HepG2 (cell line): ENCODE data around the gene TGM6. TPM values are rescaled to one million over a fixed set of nuclear protein-coding genes. Genes with fewer than 3 reads are reported as not detected.

Experiments used
- ATF7 ChIP-seq, 2 experiments: fragments of 450-650 bp in 1 of 2; sonication (generic) in 1 of 2; formaldehyde crosslinking in 1 of 2; IDR thresholded peaks; 2 replicates each; pipeline versions ENCODE4 v1.4.0 to v1.6.1; 2016 to 2020; ENCODE audit warnings: antibody characterized with exemption in 1 of 2, mild to moderate bottlenecking in 1 of 2, missing genetic modification reagents in 1 of 2
- CENPX ChIP-seq: sonication (generic); formaldehyde crosslinking; IDR thresholded peaks from 2 replicates; pipeline ENCODE4 v1.9.0; 2021; ENCODE audit warnings: mild to moderate bottlenecking, missing genetic modification reagents, moderate library complexity
- FOXC1 ChIP-seq: sonication (generic); formaldehyde crosslinking; IDR thresholded peaks from 2 replicates; pipeline ENCODE4 v1.8.0; 2022; ENCODE audit warnings: mild to moderate bottlenecking, missing genetic modification reagents, borderline replicate concordance
- GMEB1 ChIP-seq: sonication (generic); formaldehyde crosslinking; IDR thresholded peaks from 2 replicates; pipeline ENCODE4 v1.5.1; 2020; ENCODE audit warnings: missing genetic modification reagents, mild to moderate bottlenecking, borderline replicate concordance
- HNF4A ChIP-seq: sonication (generic); formaldehyde crosslinking; IDR thresholded peaks from 2 replicates; pipeline ENCODE4 v1.4.0; 2020; ENCODE audit warnings: missing genetic modification reagents
- MEF2D ChIP-seq: sonication (generic); formaldehyde crosslinking; IDR thresholded peaks from 2 replicates; pipeline ENCODE4 v1.5.1; 2020; ENCODE audit warnings: mild to moderate bottlenecking, missing genetic modification reagents
- REL ChIP-seq: sonication (generic); formaldehyde crosslinking; conservative IDR thresholded peaks from 2 replicates; pipeline ENCODE4 v1.8.0; 2022; ENCODE audit warnings: mild to moderate bottlenecking, missing genetic modification reagents, moderate library complexity
- RXRA ChIP-seq: sonication (generic); formaldehyde crosslinking; IDR thresholded peaks from 2 replicates; pipeline ENCODE4 v1.5.1; 2020; ENCODE audit warnings: missing genetic modification reagents
- SNRNP70 ChIP-seq: fragments of 200-400 bp; formaldehyde crosslinking; IDR thresholded peaks from 2 replicates; pipeline ENCODE4 v1.6.1; 2017; ENCODE audit warnings: mild to moderate bottlenecking, low read depth, low read length, moderate library complexity
- TARDBP ChIP-seq: sonication (generic); formaldehyde crosslinking; IDR thresholded peaks from 2 replicates; pipeline ENCODE4 v1.8.0; 2022; ENCODE audit warnings: mild to moderate bottlenecking, missing genetic modification reagents
- THAP9 ChIP-seq: sonication (generic); formaldehyde crosslinking; IDR thresholded peaks from 2 replicates; pipeline ENCODE4; 2020; ENCODE audit warnings: missing genetic modification reagents, mild to moderate bottlenecking, borderline replicate concordance
- U2AF1 ChIP-seq: fragments of 200-400 bp; formaldehyde crosslinking; optimal IDR thresholded peaks from 2 replicates; pipeline ENCODE3; 2017; ENCODE audit warnings: mild to moderate bottlenecking, low read depth, low read length
- ZNF121 ChIP-seq: sonication (generic); formaldehyde crosslinking; IDR thresholded peaks from 2 replicates; pipeline ENCODE4 v1.5.0; 2020; ENCODE audit warnings: mild to moderate bottlenecking, missing genetic modification reagents
- ZNF274 ChIP-seq: sonication (generic); formaldehyde crosslinking; IDR thresholded peaks from 2 replicates; pipeline ENCODE4 v1.5.1; 2020; ENCODE audit warnings: mild to moderate bottlenecking, missing genetic modification reagents
- ZNF33B ChIP-seq: sonication (generic); formaldehyde crosslinking; IDR thresholded peaks from 2 replicates; pipeline ENCODE4 v1.5.1; 2020; ENCODE audit warnings: mild to moderate bottlenecking, missing genetic modification reagents
- ZNF512B ChIP-seq: sonication (generic); formaldehyde crosslinking; IDR thresholded peaks from 2 replicates; pipeline ENCODE4 v1.5.1; 2020; ENCODE audit warnings: missing genetic modification reagents, mild to moderate bottlenecking, borderline replicate concordance
- ZNF660 ChIP-seq: sonication (generic); formaldehyde crosslinking; IDR thresholded peaks from 2 replicates; pipeline ENCODE4 v1.5.1; 2020; ENCODE audit warnings: mild to moderate bottlenecking, low read depth, missing genetic modification reagents, borderline replicate concordance
- ZNF670 ChIP-seq: sonication (generic); formaldehyde crosslinking; IDR thresholded peaks from 2 replicates; pipeline ENCODE4 v1.8.0; 2022; ENCODE audit warnings: mild to moderate bottlenecking, missing genetic modification reagents, borderline replicate concordance
- ZSCAN12 ChIP-seq: sonication (generic); formaldehyde crosslinking; IDR thresholded peaks from 2 replicates; pipeline ENCODE4 v1.9.0; 2021; ENCODE audit warnings: mild to moderate bottlenecking, missing genetic modification reagents
- polyA plus RNA-seq, 8 experiments: library from polyadenylated mRNA; depleted of rRNA in 3 of 8; stranded (reverse) in 7 of 8; unstranded in 1 of 8; fragments of >200 nt; fragmentation: Illumina TruSeq in 4 of 8; extraction: Trizol in 4 of 8; gene quantifications; 2 replicates each; pipeline versions ENCODE4 v1.2.1 to v1.2.3, GENCODE V29; 2011 to 2016; ENCODE audit warnings: low read depth in 4 of 8, missing spikeins in 1 of 8, mixed read lengths in 1 of 8; ENCODE audit not compliant: insufficient read depth in 1 of 8
- total RNA-seq, 5 experiments: library from RNA; depleted of rRNA; stranded (reverse); fragments of >200 nt; fragmentation: Illumina TruSeq; extraction: Trizol; gene quantifications; 2 replicates each; pipeline ENCODE4 v1.2.3, GENCODE V29; 2016; ENCODE audit warnings: low read depth in 1 of 5
- TF ChIP-seq, protein P1 (sequence below): sonication (generic); formaldehyde crosslinking; IDR thresholded peaks from 2 replicates; pipeline ENCODE4 v1.4.0; 2020; ENCODE audit warnings: missing genetic modification reagents

Gene TGM6
- total and polyA plus RNA-seq, 2 of the 13 experiments (the other 11 are each of a cell fraction or from before 2014, with no cell fraction given) = not detected

GRCh38 chr20:2470423-2471193, 89.9 kb downstream of the TGM6 start, which contains the start of gene SNRPB (continued):
- TF ChIP-seq, protein P1, sequence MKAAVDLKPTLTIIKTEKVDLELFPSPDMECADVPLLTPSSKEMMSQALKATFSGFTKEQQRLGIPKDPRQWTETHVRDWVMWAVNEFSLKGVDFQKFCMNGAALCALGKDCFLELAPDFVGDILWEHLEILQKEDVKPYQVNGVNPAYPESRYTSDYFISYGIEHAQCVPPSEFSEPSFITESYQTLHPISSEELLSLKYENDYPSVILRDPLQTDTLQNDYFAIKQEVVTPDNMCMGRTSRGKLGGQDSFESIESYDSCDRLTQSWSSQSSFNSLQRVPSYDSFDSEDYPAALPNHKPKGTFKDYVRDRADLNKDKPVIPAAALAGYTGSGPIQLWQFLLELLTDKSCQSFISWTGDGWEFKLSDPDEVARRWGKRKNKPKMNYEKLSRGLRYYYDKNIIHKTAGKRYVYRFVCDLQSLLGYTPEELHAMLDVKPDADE (CRISPR knock-in tag) = peak; percentile 97; the same call in 1 of the 2 replicates
- TF ChIP-seq ZNF512B (CRISPR knock-in tag) = peak; percentile 88; the same call in 1 of the 2 replicates
- TF ChIP-seq ATF7 (IDR thresholded peaks at IDR 0.05) = no peak; the same call in 1 of the 2 replicates
- TF ChIP-seq ATF7 (CRISPR knock-in tag; IDR thresholded peaks at IDR 0.05) = peak; percentile 89
- peak; percentile 92 for TF ChIP-seq U2AF1
- peak; percentile 57 for TF ChIP-seq HNF4A (CRISPR knock-in tag)
- TF ChIP-seq MEF2D (CRISPR knock-in tag) = peak; percentile 98
- peak; percentile 99 for TF ChIP-seq ZNF274 (CRISPR knock-in tag)
- TF ChIP-seq ZNF660 (CRISPR knock-in tag) = 0 out of 2 replicates have a peak, but pooled peaks have one; percentile 85
- no peak for TF ChIP-seq CENPX (CRISPR knock-in tag)
- TF ChIP-seq ZNF33B (CRISPR knock-in tag) = peak; percentile 100
- peak; percentile 99 for TF ChIP-seq FOXC1 (CRISPR knock-in tag)
- TF ChIP-seq SNRNP70 = no peak
- TF ChIP-seq ZSCAN12 (CRISPR knock-in tag) = peak; percentile 84; the same call in 1 of the 2 replicates
- peak; percentile 99 for TF ChIP-seq ZNF670 (CRISPR knock-in tag)
- TF ChIP-seq THAP9 (CRISPR knock-in tag) = peak; percentile 98
- peak; percentile 95 for TF ChIP-seq RXRA (CRISPR knock-in tag)
- peak; percentile 92 for TF ChIP-seq GMEB1
- TF ChIP-seq TARDBP (CRISPR knock-in tag) = peak; percentile 100
- TF ChIP-seq ZNF121 (CRISPR knock-in tag) = peak; percentile 83
- TF ChIP-seq REL = peak; percentile 98
